ENCODE results near the gene PHC2.

- TF ChIP-seq TCF12 (IDR thresholded peaks at IDR 0.05; ENCODE audit: low read depth): no peak
- TF ChIP-seq EP300 (IDR thresholded peaks at IDR 0.05; ENCODE audit: borderline replicate concordance): no peak
- TF ChIP-seq, protein P1, sequence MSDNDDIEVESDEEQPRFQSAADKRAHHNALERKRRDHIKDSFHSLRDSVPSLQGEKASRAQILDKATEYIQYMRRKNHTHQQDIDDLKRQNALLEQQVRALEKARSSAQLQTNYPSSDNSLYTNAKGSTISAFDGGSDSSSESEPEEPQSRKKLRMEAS (IDR thresholded peaks at IDR 0.05): no peak
- TF ChIP-seq YY1 (IDR thresholded peaks at IDR 0.05; ENCODE audit: low read depth): no peak
- TF ChIP-seq TAF1 (IDR thresholded peaks at IDR 0.05; ENCODE audit: low read depth): no peak
- TF ChIP-seq CREB1 (IDR thresholded peaks at IDR 0.05; ENCODE audit: low read depth): no peak
- no peak for TF ChIP-seq NFIC (IDR thresholded peaks at IDR 0.05)
These were observed 38.1 kb upstream of the PHC2 start for GRCh38 chr1:33468967-33469366.
